WTC11 (cell line): ENCODE data around the gene RPLP1. TPM values are rescaled to one million over a fixed set of nuclear protein-coding genes. Genes with fewer than 3 reads are reported as not detected.

ENCODE experiments used
- ATAC-seq: fragments of 200-7000 bp; cut with Tn5 transposase; 2 replicates; pipeline ENCODE4 v1.10.0; 2021; ENCODE audit warnings: mild to moderate bottlenecking, moderate library complexity
- CTCF ChIA-PET: fragments of 300-600 bp; sonication (Branson Sonifier 250); formaldehyde crosslinking; loops from one replicate; lab custom pipeline; 2021; ENCODE audit warnings: antibody characterized with exemption; lab: Charles Lee
- POLR2A ChIA-PET: fragments of 350-600 bp; sonication (Branson Sonifier 250); formaldehyde crosslinking; loops from one replicate; lab custom pipeline; 2021; ENCODE audit warnings: antibody characterized with exemption; lab: Charles Lee
- DNase-seq: peaks from one replicate; pipeline ENCODE4 v3.0.0; 2021; ENCODE audit warnings: low spot score
- H3K27ac Mint-ChIP-seq: 2 replicates; pipeline ENCODE4 v1.8.0; 2021; ENCODE audit warnings: mixed read lengths
- H3K27me3 Mint-ChIP-seq: 2 replicates; pipeline ENCODE4 v1.8.0; 2021; ENCODE audit warnings: low read depth, mild to moderate bottlenecking, moderate library complexity, mixed read lengths
- H3K36me3 Mint-ChIP-seq: 2 replicates; pipeline ENCODE4 v1.8.0; 2021; ENCODE audit warnings: mixed read lengths
- H3K4me1 Mint-ChIP-seq: 2 replicates; pipeline ENCODE4 v1.8.0; 2022; ENCODE audit warnings: mixed read lengths
- H3K4me3 Mint-ChIP-seq: 2 replicates; pipeline ENCODE4 v1.8.0; 2021; ENCODE audit warnings: mild to moderate bottlenecking, moderate library complexity, mixed read lengths
- H3K9me3 Mint-ChIP-seq: 2 replicates; pipeline ENCODE4 v1.8.0; 2021; ENCODE audit warnings: mixed read lengths
- AFF4 ChIP-seq: sonication (generic); formaldehyde crosslinking; IDR thresholded peaks from 2 replicates; pipeline ENCODE4 v1.8.1; 2023; ENCODE audit warnings: mild to moderate bottlenecking, missing genetic modification reagents, borderline replicate concordance
- CBFB ChIP-seq: sonication (generic); formaldehyde crosslinking; IDR thresholded peaks from 2 replicates; pipeline ENCODE4 v1.8.1; 2022; ENCODE audit warnings: mild to moderate bottlenecking, low read depth, missing genetic modification reagents
- CREM ChIP-seq: sonication (generic); formaldehyde crosslinking; IDR thresholded peaks from 2 replicates; pipeline ENCODE4 v1.8.1; 2022; ENCODE audit warnings: mild to moderate bottlenecking, missing genetic modification reagents, moderate library complexity
- CTCF ChIP-seq: fragments of 200-600 bp; IDR thresholded peaks from 2 replicates; pipeline ENCODE4 v1.8.0; 2022; ENCODE audit warnings: antibody characterized with exemption
- E2F1 ChIP-seq: sonication (generic); formaldehyde crosslinking; IDR thresholded peaks from 2 replicates; pipeline ENCODE4 v1.8.0; 2022; ENCODE audit warnings: mild to moderate bottlenecking, missing genetic modification reagents
- E2F4 ChIP-seq: sonication (generic); formaldehyde crosslinking; IDR thresholded peaks from 2 replicates; pipeline ENCODE4 v1.8.1; 2022; ENCODE audit warnings: low read depth, mild to moderate bottlenecking, moderate library complexity, missing genetic modification reagents, borderline replicate concordance
- EMX1 ChIP-seq: fragments of 250-450 bp; sonication (Bioruptor Pico); IDR thresholded peaks from 2 replicates; pipeline ENCODE4 v1.8.0; 2021; ENCODE audit warnings: mild to moderate bottlenecking
- GABPB1 ChIP-seq: sonication (generic); formaldehyde crosslinking; IDR thresholded peaks from 2 replicates; pipeline ENCODE4 v1.8.1; 2023; ENCODE audit warnings: mild to moderate bottlenecking, missing genetic modification reagents
- JUN ChIP-seq: sonication (generic); formaldehyde crosslinking; IDR thresholded peaks from 2 replicates; pipeline ENCODE4 v1.8.0; 2023; ENCODE audit warnings: mild to moderate bottlenecking, missing genetic modification reagents
- NFE2L1 ChIP-seq: sonication (generic); formaldehyde crosslinking; IDR thresholded peaks from 2 replicates; pipeline ENCODE4 v1.8.1; 2023; ENCODE audit warnings: missing genetic modification reagents
- NR2C2 ChIP-seq: sonication (generic); formaldehyde crosslinking; IDR thresholded peaks from 2 replicates; pipeline ENCODE4 v1.8.0; 2022; ENCODE audit warnings: mild to moderate bottlenecking, missing genetic modification reagents
- OVOL2 ChIP-seq: fragments of 250-450 bp; sonication (Bioruptor Pico); IDR thresholded peaks from 2 replicates; pipeline ENCODE4 v1.9.0; 2021; ENCODE audit warnings: mild to moderate bottlenecking, borderline replicate concordance
- PRRX2 ChIP-seq: fragments of 250-450 bp; sonication (Bioruptor Pico); IDR thresholded peaks from 2 replicates; pipeline ENCODE4 v1.8.0; 2021; ENCODE audit warnings: mild to moderate bottlenecking
- ZBTB43 ChIP-seq: sonication (generic); formaldehyde crosslinking; IDR thresholded peaks from 2 replicates; pipeline ENCODE4 v1.8.1; 2023; ENCODE audit warnings: mild to moderate bottlenecking, missing genetic modification reagents
- ZNF138 ChIP-seq: sonication (generic); formaldehyde crosslinking; conservative IDR thresholded peaks from 2 replicates; pipeline ENCODE4 v1.8.1; 2022; ENCODE audit warnings: mild to moderate bottlenecking, moderate library complexity, missing genetic modification reagents
- ZNF425 ChIP-seq: fragments of 250-450 bp; sonication (Bioruptor Pico); conservative IDR thresholded peaks from 2 replicates; pipeline ENCODE4 v1.9.0; 2021; ENCODE audit warnings: mild to moderate bottlenecking
- ZNF671 ChIP-seq: fragments of 250-450 bp; sonication (Bioruptor Pico); IDR thresholded peaks from 2 replicates; pipeline ENCODE4 v1.8.0; 2021; ENCODE audit warnings: mild to moderate bottlenecking
- total RNA-seq: library from RNA; stranded (reverse); gene quantifications from 3 replicates; pipeline ENCODE4 v1.2.3, GENCODE V29; 2021

Gene RPLP1
- total RNA-seq, 1 experiment from 2014 or later = 2,441 TPM

- CTCF ChIA-PET = interaction anchor here (0.6 kb wide), 1 partner anchor 238 kb away, joined by 4 read pairs; no protein-coding TSS in a partner anchor
- Mint-ChIP-seq H3K4me1 (no peaks in the 10 kb centered on the region), H3K4me3 (no peak overlapping the region), H3K27ac (no peak overlapping the region)
- DNase-seq = no peak
- TF ChIP-seq PRRX2 = no peak
- TF ChIP-seq CTCF = no peak
- TF ChIP-seq AFF4 = no peak
- TF ChIP-seq NFE2L1 (CRISPR knock-in tag) = no peak
- no peak for TF ChIP-seq CREM (CRISPR knock-in tag)
- no peak for TF ChIP-seq NR2C2 (CRISPR knock-in tag)
- TF ChIP-seq ZNF138 = no peak
- no peak for TF ChIP-seq CBFB (CRISPR knock-in tag)
- TF ChIP-seq EMX1 = no peak
- no peak for TF ChIP-seq JUN
- TF ChIP-seq, all 79 proteins: peak for 0
- Mint-ChIP-seq H3K36me3 (peaks cover 5% of the 10 kb centered on the region), H3K9me3 (peaks cover 30% of the 10 kb centered on the region), H3K27me3 (no peaks in the 10 kb centered on the region)
- POLR2A ChIA-PET = no interaction called here
- ATAC-seq = no peak
These were observed 36.5 kb downstream of the RPLP1 start for GRCh38 chr15:69489073-69489571.

GRCh38 chr15:69490356-69491037, 37.9 kb downstream of the RPLP1 start:
- no peak for TF ChIP-seq ZNF671 (CRISPR knock-in tag)
- peaks cover 3% of the 10 kb centered on the region for H3K36me3 Mint-ChIP-seq

GRCh38 chr15:69491038-69491505, 38.5 kb downstream of the RPLP1 start:
- H3K4me3 Mint-ChIP-seq = no peak overlapping the region
- no peaks in the 10 kb centered on the region; the same call in 1 of the 2 replicates for H3K36me3 Mint-ChIP-seq
- H3K4me1 Mint-ChIP-seq = no peaks in the 10 kb centered on the region
- peaks cover 18% of the 10 kb centered on the region for H3K9me3 Mint-ChIP-seq
- POLR2A ChIA-PET = no interaction called here
- H3K27ac Mint-ChIP-seq = no peak overlapping the region
- CTCF ChIA-PET = no interaction called here
- ATAC-seq = no peak
- DNase-seq = no peak
- no peaks in the 10 kb centered on the region for H3K27me3 Mint-ChIP-seq
- TF ChIP-seq E2F1 (CRISPR knock-in tag) = no peak
- TF ChIP-seq ZNF425 (CRISPR knock-in tag) = no peak
- TF ChIP-seq GABPB1 (CRISPR knock-in tag) = no peak
- TF ChIP-seq ZBTB43 (CRISPR knock-in tag) = no peak
- no peak for TF ChIP-seq E2F4 (CRISPR knock-in tag)
- TF ChIP-seq OVOL2 (CRISPR knock-in tag) = no peak
- no peak for TF ChIP-seq EMX1

More at GRCh38 chr15:69490356-69491037, 37.9 kb downstream of the RPLP1 start:
- no peaks in the 10 kb centered on the region for H3K27me3 Mint-ChIP-seq
- ChIA-PET POLR2A (no interaction called here), CTCF (no interaction called here)
- H3K4me3 Mint-ChIP-seq = no peak overlapping the region
- DNase-seq = no peak
- no peak overlapping the region for H3K27ac Mint-ChIP-seq
- no peak for ATAC-seq
- peaks cover 23% of the 10 kb centered on the region for H3K9me3 Mint-ChIP-seq
- no peaks in the 10 kb centered on the region for H3K4me1 Mint-ChIP-seq
